Fibroblast of the aortic adventitia (primary cell): ENCODE measurements around the gene LSAMP. TPM values are rescaled to one million over a fixed set of nuclear protein-coding genes. Genes with fewer than 3 reads are reported as not detected.
"Not testable (repeated sequence)": the region's sequence is repeated elsewhere in the genome, so short reads cannot be mapped to it uniquely, and the experiment has no call there.

Experiments used
- DNase-seq: peaks from one replicate; pipeline ENCODE4 v3.0.0-alpha.2; 2010; ENCODE audit warnings: low read depth
- H3K4me3 ChIP-seq: 2 replicates; pipeline ENCODE4 v1.5.1; 2011; ENCODE audit warnings: low read depth, mild to moderate bottlenecking, control low read depth, low read length, moderate library complexity
- total RNA-seq: library from RNA; depleted of rRNA; stranded (reverse); fragments of >200 nt; gene quantifications from 2 replicates; pipeline ENCODE4 v1.2.3, GENCODE V29; 2012; ENCODE audit warnings: low replicate concordance
- TF ChIP-seq, protein P1 (sequence below): IDR thresholded peaks from 2 replicates; pipeline ENCODE4 v1.5.1; 2011; ENCODE audit warnings: mild to moderate bottlenecking, low read length, control low read depth, inconsistent platforms; ENCODE audit not compliant: insufficient read depth

The LSAMP gene
- total RNA-seq, 1 donor = 9.8 TPM

DNA sequence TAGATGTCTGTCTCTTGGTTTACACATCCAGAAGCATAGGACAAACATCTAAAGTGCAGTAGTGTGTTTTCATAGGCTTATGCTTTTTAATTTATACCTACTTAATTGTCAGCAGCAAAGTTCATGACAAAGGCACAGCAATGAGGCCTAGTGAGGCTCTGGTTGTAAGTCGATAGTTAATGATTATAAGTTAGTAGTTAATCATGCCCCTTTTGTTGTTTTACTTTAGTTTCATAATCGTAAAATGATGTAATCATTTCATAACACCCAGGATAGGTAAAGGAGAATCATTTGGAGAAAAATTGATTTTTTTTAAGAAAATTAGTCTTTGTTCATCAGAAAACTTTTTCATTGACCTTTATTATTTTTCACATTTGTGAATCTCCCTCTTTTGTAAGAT is 351.9 kb downstream of the LSAMP start:
- no peak overlapping the region for H3K4me3 ChIP-seq
- no peak for DNase-seq
- TF ChIP-seq, protein P1, sequence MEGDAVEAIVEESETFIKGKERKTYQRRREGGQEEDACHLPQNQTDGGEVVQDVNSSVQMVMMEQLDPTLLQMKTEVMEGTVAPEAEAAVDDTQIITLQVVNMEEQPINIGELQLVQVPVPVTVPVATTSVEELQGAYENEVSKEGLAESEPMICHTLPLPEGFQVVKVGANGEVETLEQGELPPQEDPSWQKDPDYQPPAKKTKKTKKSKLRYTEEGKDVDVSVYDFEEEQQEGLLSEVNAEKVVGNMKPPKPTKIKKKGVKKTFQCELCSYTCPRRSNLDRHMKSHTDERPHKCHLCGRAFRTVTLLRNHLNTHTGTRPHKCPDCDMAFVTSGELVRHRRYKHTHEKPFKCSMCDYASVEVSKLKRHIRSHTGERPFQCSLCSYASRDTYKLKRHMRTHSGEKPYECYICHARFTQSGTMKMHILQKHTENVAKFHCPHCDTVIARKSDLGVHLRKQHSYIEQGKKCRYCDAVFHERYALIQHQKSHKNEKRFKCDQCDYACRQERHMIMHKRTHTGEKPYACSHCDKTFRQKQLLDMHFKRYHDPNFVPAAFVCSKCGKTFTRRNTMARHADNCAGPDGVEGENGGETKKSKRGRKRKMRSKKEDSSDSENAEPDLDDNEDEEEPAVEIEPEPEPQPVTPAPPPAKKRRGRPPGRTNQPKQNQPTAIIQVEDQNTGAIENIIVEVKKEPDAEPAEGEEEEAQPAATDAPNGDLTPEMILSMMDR = no peak

DNA sequence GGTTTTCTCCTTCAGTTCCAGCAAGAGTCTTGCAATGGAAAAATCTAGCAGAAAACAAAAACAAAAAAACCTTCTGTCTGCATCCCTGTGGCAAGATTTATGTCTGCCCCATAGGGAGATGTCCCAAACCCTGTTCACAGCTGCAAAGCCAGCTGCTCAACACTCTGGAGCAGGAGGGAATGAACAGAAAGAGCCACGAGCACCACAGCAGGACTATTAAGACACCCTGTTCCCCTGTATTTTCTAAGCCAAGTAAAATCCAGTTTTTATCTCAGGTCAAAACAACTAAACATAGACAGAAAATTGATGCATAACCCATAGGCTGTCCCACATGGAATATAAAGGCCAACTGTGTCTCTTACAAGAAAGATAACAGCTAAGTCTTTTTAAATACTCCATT is 357.9 kb downstream of the LSAMP start:
- TF ChIP-seq, protein P1 = no peak
- DNase-seq = no peak
- H3K4me3 ChIP-seq = no peak overlapping the region

DNA sequence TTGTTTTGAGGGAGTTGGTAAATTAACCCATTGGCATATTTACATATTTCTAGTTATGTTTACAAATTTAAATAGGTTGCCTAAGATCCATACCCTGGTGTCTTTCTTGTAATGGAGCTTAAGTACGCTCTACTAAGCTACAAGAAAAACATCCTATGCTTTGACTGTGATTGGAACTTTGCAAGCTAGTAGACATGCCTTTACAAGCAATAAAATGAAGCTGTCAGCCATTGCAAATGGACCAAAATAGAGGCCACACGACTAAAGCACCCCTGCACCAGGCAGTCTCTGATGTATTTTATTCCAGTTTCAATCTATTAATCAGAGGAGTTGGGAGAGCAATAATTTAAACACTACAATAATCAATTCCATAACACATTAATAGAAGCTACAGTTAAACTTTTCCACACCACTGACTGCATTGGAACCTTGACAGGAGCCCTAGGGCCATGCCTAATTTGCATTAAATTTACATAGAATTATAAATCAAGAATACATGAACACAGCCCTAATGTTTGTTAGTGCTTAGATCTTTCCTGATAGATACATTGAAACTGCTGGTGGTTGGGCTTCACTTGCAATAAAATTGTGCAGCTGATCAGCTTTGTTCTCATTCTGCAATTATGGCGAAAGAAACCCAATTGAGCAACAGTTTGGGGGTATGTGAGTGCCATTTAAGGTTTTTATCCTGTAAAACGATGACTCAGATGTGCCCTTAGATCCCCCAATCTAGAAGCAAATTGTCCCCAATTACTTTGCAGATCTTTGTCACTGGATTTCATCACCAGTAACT is 360.1 kb downstream of the LSAMP start:
- no peak overlapping the region for H3K4me3 ChIP-seq
- TF ChIP-seq, protein P1 = no peak
- no peak for DNase-seq

DNA sequence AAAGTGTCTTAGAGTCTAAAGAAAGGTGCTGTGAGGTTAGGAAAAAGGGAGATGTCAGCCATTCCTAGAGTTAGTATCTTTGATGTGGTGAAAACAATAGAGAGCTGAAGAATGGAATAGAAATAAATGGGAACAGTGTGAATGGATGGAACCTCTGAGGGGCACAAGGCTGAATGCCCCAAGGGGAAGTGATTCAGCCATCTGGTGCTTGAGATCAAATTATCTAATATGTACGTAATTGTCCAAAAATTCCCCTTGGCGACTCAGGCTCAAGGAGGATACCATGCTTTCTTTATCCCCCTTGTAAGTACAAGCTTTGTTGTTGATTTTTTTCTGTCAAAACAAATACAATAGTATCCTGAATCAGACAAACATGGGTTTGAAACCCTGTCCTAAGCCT is 361.6 kb downstream of the LSAMP start:
- TF ChIP-seq, protein P1 = no peak
- no peak for DNase-seq
- H3K4me3 ChIP-seq = no peak overlapping the region

DNA sequence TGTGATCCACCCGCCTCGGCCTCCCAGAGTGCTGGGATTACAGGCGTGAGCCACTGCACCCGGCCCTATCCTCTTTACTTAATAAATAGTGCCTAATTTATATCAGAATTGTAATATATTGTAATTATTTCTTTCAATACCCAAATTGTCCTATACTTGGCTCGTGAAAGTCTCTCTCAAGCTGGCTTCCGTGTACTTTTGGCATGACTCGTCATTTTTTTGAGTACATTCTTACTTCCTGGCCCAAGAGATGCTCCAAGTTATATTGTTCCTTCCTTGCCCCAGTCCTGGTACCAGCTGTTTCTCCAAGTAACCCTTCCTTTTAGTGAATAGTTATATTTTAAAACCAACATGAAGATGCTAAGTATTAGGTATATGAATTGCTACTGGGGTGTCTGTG is 366.7 kb downstream of the LSAMP start:
- DNase-seq = no peak
- H3K4me3 ChIP-seq = no peak overlapping the region
- TF ChIP-seq, protein P1 = no peak

DNA sequence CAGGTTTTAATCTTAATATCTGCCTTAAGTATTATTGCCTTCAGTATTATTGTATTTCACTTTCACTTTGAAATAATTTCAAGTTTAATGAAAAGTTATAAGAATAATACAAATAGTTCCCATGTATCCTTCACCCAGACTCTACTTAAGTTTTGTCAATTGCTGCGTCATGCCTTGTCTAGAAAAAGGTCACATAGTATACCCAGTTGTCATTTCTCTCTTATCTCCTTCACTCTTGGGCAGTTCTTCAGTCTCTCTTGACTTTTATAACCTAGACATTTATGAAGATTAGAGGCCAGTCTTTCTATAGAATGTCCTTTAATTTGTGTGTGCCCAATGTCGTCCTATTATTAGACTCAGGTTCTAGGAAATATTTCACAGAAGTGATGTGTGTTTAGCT is 367.7 kb downstream of the LSAMP start:
- no peak overlapping the region for H3K4me3 ChIP-seq
- no peak for DNase-seq
- TF ChIP-seq, protein P1 = no peak

DNA sequence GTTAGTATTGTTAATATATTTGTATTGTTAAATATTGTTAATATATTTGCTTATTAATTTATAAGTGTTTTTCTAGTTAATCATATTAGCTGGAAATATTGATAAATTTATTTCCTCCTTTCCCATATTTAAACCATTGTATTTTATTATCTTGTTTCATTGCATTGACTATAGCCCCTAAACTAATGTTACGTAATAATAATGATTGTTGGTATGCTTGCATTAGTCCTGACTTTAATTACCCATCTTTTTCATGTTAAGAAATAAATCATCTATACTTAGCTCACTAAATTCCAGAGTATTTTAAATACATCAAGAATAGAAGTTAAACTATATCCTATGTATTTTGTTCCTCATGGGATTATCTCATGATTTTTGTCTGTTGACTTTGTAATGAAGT is 368.2 kb downstream of the LSAMP start:
- H3K4me3 ChIP-seq = no peak overlapping the region
- TF ChIP-seq, protein P1 = no peak
- no peak for DNase-seq

DNA sequence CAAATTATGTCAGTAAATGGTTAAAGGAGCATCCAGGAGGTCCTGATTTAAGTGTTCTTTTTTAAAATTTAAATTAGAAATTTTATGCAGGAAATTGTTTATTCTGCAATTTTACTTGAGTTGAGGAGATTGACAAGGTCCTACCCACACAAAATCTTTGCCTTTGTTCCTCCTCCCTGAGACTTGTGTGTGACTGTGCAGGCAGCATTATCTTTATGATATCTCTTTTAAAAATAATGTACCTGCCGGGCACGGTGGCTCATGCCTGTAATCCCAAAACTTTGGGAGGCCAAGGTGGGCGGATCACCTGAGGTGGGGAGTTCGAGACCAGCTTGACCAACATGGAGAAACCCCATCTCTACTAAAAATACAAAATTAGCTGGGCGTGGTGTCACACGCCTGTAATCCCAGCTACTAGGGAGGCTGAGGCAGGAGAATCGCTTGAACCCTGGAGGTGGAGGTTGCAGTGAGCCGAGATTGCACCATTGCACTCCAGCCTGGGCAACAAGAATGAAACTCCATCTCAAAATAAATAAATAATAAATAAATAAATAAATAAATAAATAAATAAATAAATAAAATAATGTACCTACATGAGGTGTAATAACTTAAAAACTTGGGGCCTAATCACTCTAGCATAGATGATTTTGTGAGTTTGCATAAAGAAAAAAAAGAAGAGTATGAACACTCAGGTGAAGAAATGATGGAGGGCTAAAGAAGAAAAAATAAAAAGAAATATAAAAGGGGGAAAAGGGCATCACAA is 374.6 kb downstream of the LSAMP start:
- not testable (repeated sequence) for DNase-seq, H3K4me3 ChIP-seq
